ENCODE data around the gene PGLYRP2. TPM values are rescaled to one million over a fixed set of nuclear protein-coding genes. Genes with fewer than 3 reads are reported as not detected.

The PGLYRP2 gene
- total RNA-seq, 1 experiment from 2014 or later: not detected

- DNase-seq (ENCODE audit: low spot score): no peak
These were observed 40.1 kb downstream of the PGLYRP2 start for GRCh38 chr19:15439078-15439799.

GRCh38 chr19:15438577-15438976, 40.7 kb downstream of the PGLYRP2 start:
- no peak for DNase-seq (ENCODE audit: low spot score)

- DNase-seq (ENCODE audit: low spot score): no peak
These were observed 41.2 kb downstream of the PGLYRP2 start for GRCh38 chr19:15438124-15438496.

GRCh38 chr19:15437355-15438123, 41.8 kb downstream of the PGLYRP2 start:
- no peak for DNase-seq (ENCODE audit: low spot score)

- DNase-seq (ENCODE audit: low spot score): no peak
These were observed 42.5 kb downstream of the PGLYRP2 start for GRCh38 chr19:15436826-15437110.

GRCh38 chr19:15436012-15436825, 43.1 kb downstream of the PGLYRP2 start:
- DNase-seq (ENCODE audit: low spot score): no peak

- no peak for DNase-seq (ENCODE audit: low spot score)
These were observed 45.7 kb downstream of the PGLYRP2 start for GRCh38 chr19:15433519-15434069.

GRCh38 chr19:15432629-15433518, 46.4 kb downstream of the PGLYRP2 start:
- peak; percentile 91 for DNase-seq (ENCODE audit: low spot score)

GRCh38 chr19:15432018-15432494, 47.2 kb downstream of the PGLYRP2 start:
- no peak for DNase-seq (ENCODE audit: low spot score)

GRCh38 chr19:15431396-15432017, 47.8 kb downstream of the PGLYRP2 start:
- no peak for DNase-seq (ENCODE audit: low spot score)

GRCh38 chr19:15430526-15431120, 48.7 kb downstream of the PGLYRP2 start:
- no peak for DNase-seq (ENCODE audit: low spot score)

- no peak for DNase-seq (ENCODE audit: low spot score)
These were observed 49.4 kb downstream of the PGLYRP2 start for GRCh38 chr19:15429825-15430467.

- no peak for DNase-seq (ENCODE audit: low spot score)
These were observed 50.1 kb downstream of the PGLYRP2 start for GRCh38 chr19:15428956-15429824.

- DNase-seq (ENCODE audit: low spot score): no peak
These were observed 51.3 kb downstream of the PGLYRP2 start for GRCh38 chr19:15427991-15428471.

GRCh38 chr19:15427350-15427700, 52.0 kb downstream of the PGLYRP2 start:
- no peak for DNase-seq (ENCODE audit: low spot score)

- no peak for DNase-seq (ENCODE audit: low spot score)
These were observed 52.6 kb downstream of the PGLYRP2 start for GRCh38 chr19:15426485-15427349.

- no peak for DNase-seq (ENCODE audit: low spot score)
These were observed 53.9 kb downstream of the PGLYRP2 start for GRCh38 chr19:15425321-15425950.
